Cortex of kidney (tissue), 1 donor: ENCODE data around the gene YJU2.
"Not testable (repeated sequence)": the region's sequence is repeated elsewhere in the genome, so short reads cannot be mapped to it uniquely, and the experiment has no call there.

Experiments used
- DNase-seq: peaks from one replicate; lab custom pipeline; 2025; lab: John Stamatoyannopoulos, UW

The YJU2 gene

GRCh38 chr19:4228765-4229178, 18.1 kb upstream of the YJU2 start:
- DNase-seq: no peak

- DNase-seq: no peak
Measured at GRCh38 chr19:4229179-4229931, 17.5 kb upstream of the YJU2 start, which contains the start of gene EBI3. TSS of gene EBI3 (plus strand) at chr19:4229523. CDS start at chr19:4229551, 28 bp downstream.

GRCh38 chr19:4230237-4230636, 16.6 kb upstream of the YJU2 start:
- DNase-seq: not testable (repeated sequence)

- not testable (repeated sequence) for DNase-seq
Measured at GRCh38 chr19:4231521-4231920, 15.4 kb upstream of the YJU2 start.

GRCh38 chr19:4232139-4232538, 14.7 kb upstream of the YJU2 start:
- not testable (repeated sequence) for DNase-seq

DNA sequence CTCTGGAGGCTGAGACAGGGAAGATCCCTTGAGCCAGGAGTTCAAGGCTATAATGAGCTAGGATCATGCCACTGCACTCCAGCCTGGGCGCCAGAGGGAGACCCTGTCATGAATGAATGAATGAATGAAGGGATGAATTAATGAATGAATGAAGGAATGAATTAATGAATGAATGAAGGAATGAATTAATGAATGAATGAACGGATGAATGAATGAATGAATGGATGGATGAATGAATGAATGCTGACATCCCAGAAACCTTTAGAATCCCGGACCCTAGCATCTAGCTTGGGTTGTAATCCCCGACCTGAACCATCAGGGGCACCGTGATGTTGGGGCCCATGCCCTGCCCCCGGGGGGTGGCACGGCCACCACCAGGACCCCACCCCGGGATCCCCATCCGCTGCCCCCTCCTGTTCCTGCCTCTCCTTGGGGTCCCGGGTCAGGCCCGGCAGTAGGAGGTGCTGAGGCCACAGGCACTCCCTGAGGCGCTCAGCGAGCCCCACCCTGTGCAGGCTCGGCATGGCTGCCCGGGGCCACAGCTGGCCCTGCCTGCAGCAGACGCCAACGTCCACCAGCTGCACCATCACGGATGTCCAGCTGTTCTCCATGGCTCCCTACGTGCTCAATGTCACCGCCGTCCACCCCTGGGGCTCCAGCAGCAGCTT, 14.1 kb upstream of the YJU2 start:
- no peak for DNase-seq

GRCh38 chr19:4233282-4233853, 13.5 kb upstream of the YJU2 start:
- DNase-seq: no peak

DNA sequence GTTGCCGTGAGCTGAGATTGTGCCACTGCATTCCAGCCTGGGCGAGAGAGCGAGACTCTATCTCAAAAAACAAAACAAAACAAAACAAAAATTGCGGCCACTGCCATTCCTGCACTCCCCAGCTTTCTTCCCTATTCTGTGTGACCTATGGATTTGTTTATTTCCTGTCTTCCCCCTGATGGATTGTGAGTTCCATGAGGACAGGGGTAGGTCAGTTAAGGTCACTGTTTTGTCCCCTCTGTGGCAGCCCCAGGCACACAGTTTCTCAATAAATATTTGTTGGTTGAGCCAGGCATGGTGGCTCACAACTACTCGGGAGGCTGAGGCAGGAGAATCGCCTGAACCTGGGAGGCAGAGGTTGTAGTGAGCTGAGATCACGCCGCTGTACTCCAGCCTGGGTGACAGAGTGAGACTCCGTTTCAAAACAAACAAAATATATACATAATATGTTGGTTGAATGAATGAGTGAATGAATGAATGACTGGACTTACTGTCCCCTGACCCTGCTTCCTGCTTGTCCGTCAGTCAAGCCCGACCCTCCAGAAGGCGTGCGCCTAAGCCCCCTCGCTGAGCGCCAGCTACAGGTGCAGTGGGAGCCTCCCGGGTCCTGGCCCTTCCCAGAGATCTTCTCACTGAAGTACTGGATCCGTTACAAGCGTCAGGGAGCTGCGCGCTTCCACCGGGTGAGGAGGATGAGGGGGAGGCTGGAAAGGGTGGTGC, 12.6 kb upstream of the YJU2 start:
- DNase-seq: no peak

- no peak for DNase-seq
Measured at GRCh38 chr19:4234862-4235201, 12.0 kb upstream of the YJU2 start.

DNA sequence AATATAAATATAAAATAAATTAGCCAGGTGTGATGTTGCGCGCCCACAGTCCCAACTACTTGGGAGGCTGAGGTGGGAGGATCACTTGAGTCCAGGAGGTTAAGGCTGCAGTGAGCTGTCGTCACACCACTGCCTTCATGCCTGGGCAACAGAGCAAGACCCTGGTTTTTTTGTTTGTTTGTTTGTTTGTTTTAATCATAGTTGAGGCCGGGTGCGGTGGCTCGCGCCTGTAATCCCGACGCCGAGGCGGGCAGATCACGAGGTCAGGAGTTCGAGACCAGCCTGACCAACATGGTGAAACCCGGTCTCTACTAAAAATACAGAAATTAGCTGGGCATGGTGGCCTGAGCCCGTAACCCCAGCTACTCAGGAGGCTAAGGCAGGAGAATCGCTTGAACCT, 9.4 kb upstream of the YJU2 start:
- DNase-seq: not testable (repeated sequence)

- no peak for DNase-seq
Measured at GRCh38 chr19:4238831-4239230, 8.0 kb upstream of the YJU2 start.

- DNase-seq: no peak
Measured at GRCh38 chr19:4241824-4242430, 5.0 kb upstream of the YJU2 start.

GRCh38 chr19:4245938-4246337, 942 bp upstream of the YJU2 start:
- not testable (repeated sequence) for DNase-seq

GRCh38 chr19:4256563-4256962, 9.7 kb downstream of the YJU2 start:
- DNase-seq: no peak

GRCh38 chr19:4257025-4257424, 10.1 kb downstream of the YJU2 start:
- DNase-seq: no peak

DNA sequence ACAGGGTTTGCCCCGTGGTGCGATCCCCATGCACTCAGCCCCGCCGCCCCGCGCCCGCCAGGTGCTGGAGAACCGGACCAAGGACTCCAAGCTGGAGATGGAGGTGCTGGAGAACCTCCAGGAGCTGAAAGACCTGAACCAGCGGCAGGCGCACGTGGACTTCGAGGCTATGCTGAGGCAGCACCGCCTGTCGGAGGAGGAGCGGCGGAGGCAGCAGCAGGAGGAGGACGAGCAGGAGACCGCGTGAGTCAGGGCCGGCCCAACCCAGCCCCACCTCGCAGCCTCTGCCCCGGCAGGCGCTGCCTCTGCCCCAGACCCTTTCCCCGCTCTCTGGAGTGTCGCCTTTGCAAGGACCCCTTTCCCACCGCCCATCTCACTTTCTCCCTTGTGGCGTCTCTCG, 11.3 kb downstream of the YJU2 start:
- DNase-seq: no peak

DNA sequence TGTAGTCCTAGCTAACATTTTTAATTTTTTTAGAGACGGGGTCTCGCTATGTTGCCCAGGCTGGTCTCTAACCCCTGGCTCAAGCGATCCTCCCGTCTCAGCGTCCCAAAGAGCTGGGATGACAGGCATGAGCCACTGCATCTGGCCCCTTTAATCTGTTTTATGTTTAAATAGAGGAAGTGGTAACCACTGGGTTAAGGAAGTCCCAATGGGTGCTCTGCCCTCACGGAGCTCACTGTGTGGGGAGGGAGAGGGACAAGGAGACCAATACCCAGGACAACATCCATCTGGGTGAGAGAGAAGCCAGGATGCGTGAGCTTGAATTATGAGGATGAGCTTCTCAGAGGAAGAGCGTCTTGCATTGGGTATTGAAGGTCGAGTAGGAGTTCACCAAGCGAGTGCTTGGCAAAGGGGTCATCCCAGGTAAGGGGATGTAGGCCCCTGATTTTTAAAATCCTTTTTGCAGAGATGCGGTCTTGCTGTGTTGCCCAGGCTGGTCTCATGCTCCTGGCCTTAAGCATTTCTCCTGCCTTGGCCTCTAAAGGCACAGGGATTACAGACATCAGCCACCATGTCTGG, 13.8 kb downstream of the YJU2 start:
- DNase-seq: no peak

DNA sequence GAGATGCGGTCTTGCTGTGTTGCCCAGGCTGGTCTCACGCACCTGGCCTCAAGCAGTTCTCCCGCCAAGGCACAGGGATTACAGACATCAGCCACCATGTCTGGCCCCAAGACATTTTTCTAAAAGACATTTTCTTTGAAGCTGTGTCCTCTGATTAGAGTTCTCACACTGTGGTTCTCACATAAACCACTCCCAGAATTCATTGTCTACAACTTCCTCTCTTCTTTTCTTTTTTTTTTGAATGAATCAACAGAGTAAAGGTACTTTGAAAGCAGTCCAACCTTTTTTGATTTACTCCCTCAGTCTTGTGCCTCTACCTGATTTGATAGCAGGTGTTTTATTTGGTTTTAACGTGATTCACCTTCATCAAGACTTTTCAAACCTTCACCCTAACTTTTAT, 17.9 kb downstream of the YJU2 start:
- no peak for DNase-seq

- DNase-seq: no peak
Measured at GRCh38 chr19:4266253-4267000, 19.5 kb downstream of the YJU2 start.

GRCh38 chr19:4267101-4267900, 20.4 kb downstream of the YJU2 start:
- DNase-seq: no peak
